HG03025 (cell line): Measurements from ENCODE around the gene CES5A.
"Not testable (repeated sequence)": the region's sequence is repeated elsewhere in the genome, so short reads cannot be mapped to it uniquely, and the experiment has no call there.

ENCODE experiments used
- ATAC-seq: cut with Tn5 transposase; IDR thresholded peaks from one replicate; pipeline ENCODE4 v1.9.1; 2021; ENCODE audit warnings: mild to moderate bottlenecking, moderate library complexity; ENCODE audit not compliant: unreplicated experiment, low FRiP score

CES5A gene, protein sequence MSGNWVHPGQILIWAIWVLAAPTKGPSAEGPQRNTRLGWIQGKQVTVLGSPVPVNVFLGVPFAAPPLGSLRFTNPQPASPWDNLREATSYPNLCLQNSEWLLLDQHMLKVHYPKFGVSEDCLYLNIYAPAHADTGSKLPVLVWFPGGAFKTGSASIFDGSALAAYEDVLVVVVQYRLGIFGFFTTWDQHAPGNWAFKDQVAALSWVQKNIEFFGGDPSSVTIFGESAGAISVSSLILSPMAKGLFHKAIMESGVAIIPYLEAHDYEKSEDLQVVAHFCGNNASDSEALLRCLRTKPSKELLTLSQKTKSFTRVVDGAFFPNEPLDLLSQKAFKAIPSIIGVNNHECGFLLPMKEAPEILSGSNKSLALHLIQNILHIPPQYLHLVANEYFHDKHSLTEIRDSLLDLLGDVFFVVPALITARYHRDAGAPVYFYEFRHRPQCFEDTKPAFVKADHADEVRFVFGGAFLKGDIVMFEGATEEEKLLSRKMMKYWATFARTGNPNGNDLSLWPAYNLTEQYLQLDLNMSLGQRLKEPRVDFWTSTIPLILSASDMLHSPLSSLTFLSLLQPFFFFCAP

DNA sequence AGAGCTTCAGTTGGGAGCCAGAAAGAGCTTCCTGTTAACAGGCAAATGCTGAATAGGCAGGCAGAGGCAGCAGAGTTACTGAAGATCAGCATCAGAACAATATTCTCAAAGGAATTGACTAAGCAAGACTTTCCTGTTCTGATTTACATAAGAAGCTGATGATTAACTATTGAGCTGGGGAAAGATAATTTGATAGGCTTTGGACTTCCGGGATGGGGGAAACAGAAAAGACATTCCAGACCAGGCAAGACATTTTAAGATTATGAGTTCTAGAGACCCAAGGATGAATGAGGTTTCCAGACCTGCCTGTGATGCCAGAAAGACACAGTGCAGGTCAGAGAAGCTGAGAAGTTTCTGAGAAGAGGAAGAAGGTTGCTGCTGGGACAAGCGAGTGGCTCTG lies at the start of gene CES5A:
TSS of gene CES5A (minus strand) at position 101 of the 400 bp plus-strand sequence. CDS start 152 bp downstream, outside the sequence.
- no peak for ATAC-seq

GRCh38 chr16:55922662-55923061 lies 47.5 kb upstream of the CES5A start:
- ATAC-seq, result no peak

DNA sequence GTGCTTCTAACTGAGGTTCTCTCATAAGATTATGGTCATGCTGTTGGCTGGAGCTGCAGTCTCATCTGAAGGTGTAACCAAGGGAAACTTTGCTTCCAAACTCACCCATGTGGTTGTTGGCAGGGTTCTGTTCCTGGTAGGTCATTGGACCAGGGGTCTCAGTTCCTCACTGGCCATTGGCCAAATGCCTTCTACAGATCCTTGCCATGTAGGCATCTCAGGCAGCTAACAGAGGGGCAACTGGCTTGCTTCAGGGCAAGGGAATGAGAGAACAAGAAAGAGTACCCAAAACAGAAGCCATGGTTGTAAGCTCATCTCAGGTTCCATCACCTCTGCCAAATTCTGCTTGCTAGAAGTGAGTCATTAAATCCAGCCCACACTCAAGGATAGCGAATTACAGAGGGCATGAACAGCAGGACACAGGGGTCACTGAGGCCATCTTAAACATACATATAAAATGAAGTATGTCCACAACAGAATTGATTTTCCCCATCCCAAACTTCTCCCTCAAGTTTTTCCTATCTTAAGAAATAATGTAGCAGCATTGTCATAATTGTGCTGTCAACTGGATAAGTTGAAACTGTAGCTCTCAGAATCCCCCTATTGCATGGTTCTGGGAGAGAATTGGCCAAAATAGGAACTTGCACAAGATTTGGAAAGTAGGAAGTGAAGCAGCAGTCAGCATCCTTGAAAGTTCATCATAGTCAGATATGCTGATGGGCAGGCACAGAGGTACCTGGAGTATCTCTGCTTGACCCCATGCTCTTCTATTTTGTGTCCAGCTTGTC lies 42.4 kb upstream of the CES5A start:
- no peak for ATAC-seq

GRCh38 chr16:55915096-55915827 lies 40.1 kb upstream of the CES5A start:
- no peak for ATAC-seq

- no peak for ATAC-seq
Observed at GRCh38 chr16:55914383-55914782, 39.2 kb upstream of the CES5A start.

DNA sequence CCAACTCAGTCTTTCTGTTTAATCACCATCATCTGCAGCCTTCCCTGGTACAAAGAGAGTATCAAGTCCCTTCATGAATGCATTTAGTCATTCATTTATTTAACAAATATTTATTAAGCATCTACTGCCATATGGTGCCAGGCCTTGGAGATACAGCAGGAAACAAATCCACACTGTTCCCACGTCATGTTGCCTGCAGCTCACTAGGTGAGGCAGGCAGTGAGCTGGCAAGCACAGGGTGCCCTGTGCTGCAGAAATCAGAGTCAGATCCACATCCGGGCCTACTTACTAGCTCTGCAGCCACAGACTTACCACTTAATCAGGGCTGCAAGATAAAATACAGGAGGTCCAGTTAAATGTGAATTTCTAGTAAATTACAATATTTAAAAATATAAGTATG lies 38.5 kb upstream of the CES5A start:
- ATAC-seq, result no peak

GRCh38 chr16:55913121-55913520 lies 37.9 kb upstream of the CES5A start:
- ATAC-seq, result not testable (repeated sequence)

DNA sequence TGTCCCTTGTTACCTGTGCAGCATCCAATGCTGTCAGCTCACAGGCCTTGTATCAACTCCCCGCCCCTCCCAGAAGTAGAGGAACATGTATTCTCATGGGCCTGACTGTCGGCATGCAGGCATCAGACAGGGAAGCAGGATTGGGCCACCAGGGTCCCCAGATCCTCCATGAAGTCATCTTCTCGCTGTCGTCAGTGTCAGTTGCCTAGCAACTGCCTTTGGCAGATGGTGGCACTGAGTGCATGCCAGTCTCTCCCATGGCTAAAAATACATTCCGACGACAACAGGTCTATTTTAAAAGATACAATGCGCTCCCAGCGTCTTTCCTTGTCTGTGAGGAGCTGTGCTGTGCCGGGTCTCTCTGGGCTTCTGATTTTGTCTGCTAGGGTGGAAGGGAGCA lies 36.8 kb upstream of the CES5A start:
- ATAC-seq, result no peak

GRCh38 chr16:55911616-55912015 lies 36.4 kb upstream of the CES5A start:
- ATAC-seq, result no peak

DNA sequence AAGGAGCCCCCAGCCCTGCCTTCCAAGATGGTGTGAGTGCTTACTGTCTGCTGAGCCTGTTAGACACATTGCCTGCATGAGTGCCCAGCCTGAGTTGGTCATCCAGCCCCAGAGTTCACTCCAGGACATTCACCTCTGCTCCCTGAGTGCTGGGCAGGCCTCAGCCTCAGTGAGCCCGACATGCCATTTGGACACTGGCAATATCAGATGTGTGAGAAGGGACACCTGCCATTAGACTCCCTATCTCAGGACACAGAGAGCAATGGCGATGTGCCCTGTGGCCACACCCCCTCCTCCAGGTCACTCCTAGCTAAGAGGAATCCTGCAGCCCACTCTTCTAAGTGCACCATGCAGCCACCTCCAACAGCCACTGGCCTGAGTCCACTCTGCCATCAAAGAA lies 34.7 kb upstream of the CES5A start:
- ATAC-seq, result no peak

DNA sequence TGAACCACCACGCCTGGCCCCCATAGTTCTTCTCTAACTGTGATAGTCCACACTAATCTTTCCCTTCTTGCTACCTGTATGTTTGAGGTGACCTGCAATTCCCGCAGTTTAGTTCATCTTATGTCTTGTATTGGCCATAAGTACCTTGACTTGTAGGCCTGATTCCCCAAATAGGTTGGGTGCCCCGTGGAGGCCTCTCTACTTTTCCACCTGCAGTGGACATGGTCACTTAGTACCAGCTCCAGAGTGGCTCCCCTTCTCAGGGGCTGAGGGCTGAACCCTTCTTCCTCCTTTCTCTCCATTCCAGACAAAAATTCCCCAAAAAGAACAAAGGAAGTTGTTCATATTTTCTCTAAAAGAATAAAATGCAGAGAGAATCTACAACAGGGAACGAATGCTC lies 33.5 kb upstream of the CES5A start:
- no peak for ATAC-seq

- ATAC-seq, result no peak
Observed at GRCh38 chr16:55907661-55908060, 32.5 kb upstream of the CES5A start.

- ATAC-seq, result no peak
Observed at GRCh38 chr16:55906123-55906522, 30.9 kb upstream of the CES5A start.

DNA sequence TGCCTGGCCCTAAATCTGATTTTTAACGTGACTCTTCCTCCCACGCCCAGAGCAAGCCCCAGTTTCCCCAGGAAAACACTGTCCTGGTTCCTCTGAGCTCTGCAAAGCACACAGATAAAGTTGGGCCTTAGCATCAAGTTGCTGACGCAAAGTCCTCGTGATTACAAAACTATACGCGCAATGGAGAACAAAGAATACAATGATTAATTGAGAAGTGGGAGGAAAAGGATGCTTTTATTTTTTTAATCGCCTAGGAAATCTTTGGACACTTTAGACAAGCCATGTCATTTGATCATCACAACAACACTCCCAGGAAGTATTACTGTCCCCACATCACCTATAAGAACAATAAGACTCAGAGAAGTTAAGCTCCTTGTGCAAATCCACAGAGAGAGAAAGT lies 30.5 kb upstream of the CES5A start:
- ATAC-seq, result no peak

DNA sequence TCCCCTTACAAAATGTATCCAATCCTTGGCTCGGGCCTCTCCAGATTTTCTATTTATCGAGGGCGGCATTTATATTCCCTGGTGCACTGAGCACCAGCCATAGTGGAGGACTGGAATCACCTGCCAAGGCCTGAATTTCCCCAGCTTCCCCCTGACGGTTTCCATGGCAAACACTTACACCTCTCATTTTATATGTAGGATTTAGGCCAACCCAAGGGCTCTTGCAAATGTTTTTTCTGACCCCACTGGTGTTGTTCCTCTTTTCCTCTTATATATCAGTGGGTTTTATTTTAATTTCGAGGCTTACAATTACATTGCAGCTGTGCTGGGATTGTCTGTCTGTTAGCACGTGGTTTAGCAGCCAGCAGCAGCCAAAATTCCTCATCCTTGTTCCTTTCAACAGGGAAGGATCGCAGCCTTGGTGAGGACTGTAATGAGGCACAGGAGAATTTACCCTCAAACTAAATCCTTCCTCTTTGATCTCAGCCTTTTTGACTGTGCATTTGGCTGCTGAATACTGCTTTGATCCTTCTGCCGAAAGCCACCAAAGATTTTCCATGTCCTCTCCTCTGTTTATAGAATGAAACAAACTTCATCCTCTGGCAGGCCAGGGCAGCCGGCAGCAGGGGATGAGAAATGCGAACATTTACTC lies 26.5 kb upstream of the CES5A start:
- ATAC-seq, result no peak

- ATAC-seq, result no peak
Observed at GRCh38 chr16:55900616-55901393, 25.6 kb upstream of the CES5A start.

- ATAC-seq, result no peak
Observed at GRCh38 chr16:55899857-55900256, 24.7 kb upstream of the CES5A start.

DNA sequence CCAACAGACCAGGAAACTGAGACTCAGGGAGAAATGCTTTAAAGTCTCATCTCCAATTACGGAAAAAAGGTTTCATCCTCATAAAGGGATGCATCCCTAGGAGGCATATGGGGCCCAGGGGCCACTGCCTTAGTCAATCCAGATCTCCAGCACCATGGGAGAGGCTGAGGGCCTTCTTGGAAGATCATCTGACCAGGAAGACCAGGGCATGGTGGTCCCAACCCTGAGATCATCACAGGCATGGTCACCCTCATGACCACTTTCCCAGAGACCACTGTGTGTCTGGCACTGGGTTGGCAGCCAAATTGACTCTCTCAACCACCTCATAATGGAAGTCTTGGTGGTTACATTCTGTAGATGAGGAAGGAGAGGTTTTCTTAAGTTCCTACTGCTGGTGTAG lies 23.4 kb upstream of the CES5A start:
- ATAC-seq, result no peak

- ATAC-seq, result no peak
Observed at GRCh38 chr16:55892821-55893220, 17.6 kb upstream of the CES5A start.

- no peak for ATAC-seq
Observed at GRCh38 chr16:55889518-55889917, 14.3 kb upstream of the CES5A start.
